RKO (cell line): ENCODE results near the gene PPP2R5C.
A peak's percentile ranks its signal among the peaks of the same experiment; 100 is the strongest.
"Not testable (repeated sequence)": the region's sequence is repeated elsewhere in the genome, so short reads cannot be mapped to it uniquely, and the experiment has no call there.

ENCODE experiments used
- DNase-seq: peaks from one replicate; pipeline ENCODE4 v3.0.0-alpha.2; 2016; ENCODE audit warnings: low spot score

Gene PPP2R5C

DNA sequence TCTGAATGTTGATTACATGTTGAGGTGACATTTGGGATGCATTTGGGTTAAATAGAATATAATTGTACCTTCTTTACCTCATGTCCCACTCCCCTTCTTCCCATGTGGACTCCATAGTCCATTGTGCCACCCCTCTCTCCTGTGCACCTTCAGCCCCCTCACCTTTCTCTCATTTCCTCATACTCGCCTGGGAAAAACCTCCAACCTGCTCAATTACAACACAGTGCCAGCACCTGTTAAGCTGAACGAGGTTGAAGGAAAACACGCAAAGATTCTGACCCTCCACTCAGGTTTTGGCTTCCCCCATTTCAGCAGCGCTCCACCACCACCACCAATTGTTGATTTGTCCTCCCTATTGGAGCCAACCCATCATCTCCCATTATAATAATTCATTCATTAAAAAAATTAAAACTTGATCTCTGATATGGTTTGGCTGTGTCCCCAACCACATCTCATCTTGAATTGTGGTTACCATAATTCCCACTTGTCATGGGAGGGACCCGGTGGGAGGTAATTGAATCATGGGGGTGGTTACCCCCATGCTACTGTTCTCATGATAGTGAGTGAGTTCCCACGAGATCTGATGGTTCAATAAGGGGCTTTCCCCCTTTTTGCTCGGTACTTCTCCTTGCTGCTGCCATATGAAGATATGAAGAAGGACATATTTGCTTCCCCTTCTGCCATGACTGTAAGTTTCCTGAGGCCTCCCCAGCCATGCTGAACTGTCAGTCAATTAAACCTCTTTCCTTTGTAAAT, 33.7 kb upstream of the PPP2R5C start:
- DNase-seq, result no peak

DNA sequence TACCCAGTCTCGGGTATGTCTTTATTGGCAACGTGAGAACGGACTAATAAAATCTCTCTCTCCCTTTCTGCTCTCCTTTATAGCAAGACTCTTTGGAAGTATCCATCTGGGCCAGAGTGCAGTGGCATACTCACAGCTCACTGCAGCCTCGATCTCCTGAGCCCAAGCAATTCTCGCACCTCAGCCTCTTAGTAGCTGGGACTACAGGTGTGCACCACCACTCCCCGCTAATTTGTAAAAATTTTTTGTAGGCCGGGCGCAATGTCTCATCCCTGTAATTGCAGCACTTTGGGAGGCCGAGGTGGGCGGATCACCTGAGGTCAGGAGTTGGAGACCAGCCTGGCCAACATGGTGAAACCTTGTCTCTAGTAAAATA, 33.2 kb upstream of the PPP2R5C start:
- DNase-seq, result no peak

DNA sequence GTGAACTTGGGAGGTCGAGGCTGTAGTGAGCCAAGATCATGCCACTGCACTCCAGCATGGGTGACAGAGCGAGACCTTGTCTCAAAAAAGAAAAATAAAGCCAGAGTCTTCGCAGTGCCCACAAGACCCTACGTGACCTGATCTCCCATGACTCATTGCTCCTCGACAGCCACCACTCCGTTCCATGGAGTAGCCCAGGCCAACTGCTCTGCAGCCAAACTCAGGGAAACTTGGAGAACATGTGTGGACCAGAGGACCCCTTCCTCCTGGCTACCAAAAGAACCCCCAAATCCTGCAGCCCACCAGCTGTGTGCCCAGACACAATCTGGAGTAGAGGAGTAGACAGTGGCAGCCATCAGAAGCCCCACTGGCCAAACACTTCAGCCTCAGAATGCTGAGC, 32.1 kb upstream of the PPP2R5C start:
- no peak for DNase-seq

DNA sequence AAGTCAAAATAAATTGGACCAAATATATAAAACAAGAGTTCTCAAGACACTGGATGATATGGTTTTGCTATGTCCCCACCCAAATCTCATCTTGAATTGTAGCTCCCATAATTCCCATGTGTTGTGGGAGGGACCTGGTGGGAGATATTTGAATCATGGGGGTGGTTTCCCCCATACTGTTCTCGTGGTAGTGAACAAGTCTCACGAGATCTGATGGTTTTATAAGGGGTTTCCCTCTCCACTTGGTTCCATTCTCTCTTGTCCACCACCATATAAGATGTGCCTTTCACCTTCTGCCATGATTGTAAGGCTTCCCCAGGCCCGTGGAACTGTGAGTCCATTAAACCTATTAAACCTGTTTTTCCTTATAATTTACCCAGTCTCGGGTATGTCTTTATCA, 31.4 kb upstream of the PPP2R5C start:
- DNase-seq, result not testable (repeated sequence)

DNA sequence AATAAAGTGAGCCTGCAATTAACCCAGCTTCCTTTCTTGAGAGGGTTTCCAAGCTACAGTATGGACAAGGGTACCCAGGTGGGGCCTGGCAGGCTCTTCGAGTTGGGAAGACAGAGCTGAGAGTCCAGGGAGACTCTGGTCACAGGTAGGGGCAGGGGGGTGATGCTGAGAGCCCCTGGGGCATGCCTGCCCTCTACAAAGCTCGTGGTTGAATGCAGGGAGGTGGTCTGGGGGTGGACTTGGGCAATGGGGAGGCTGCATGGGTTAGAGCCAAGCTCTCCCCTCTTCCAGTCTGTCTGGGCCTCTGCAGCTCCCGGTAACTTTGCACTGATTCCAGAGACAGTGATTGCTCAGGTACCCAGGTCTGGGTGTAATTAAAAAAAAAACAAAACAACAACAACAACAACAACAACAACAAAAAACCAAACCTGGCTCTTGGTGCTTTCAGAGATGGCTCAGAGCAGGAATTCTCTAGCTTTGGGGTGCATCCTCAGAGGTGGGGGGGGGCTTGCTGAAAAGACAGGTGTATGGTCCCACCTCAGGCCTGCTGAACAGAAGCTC, 30.8 kb upstream of the PPP2R5C start:
- DNase-seq, result no peak

DNA sequence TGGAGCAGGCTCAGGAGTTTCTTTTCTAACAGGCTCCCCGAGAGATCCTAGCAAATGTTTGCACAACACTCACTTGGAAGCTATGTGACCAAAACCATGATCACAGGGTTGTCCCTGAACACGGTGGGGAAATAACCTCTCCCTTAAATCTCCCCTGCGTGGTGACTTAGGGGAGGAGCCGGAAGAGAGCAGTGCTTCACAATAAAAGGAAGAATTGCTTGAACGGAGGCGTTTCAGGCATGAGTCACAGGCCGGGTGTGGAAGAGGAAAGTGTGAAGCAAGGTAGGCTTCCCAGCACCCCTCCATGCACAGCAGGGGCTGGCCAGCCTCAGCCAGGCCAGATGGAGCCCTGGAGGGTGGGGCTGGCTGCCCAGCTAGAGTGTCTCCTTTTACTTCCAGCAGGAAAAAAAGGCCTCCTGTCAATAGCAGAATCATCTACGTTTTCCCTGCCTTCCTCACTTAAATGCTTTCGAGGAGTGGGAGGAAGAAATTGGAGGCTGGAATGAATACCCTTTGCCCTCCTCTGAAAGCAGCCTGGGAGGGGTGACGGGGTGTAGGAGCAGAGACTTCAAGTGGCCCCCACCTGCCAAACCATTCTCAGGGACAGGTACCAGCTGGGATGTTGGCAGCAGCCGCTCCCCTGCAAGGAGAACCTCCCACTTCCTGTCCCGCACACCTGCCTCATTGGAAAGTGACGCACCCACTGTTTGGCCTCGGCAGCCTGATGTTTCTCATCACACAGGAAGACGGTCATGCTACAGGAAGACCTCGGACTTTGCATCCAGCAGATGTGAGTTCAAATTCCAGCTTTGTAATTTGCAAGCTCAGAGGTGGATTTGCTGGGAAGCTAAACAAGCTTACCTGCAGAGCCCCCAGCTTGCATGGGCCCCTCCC, 30.1 kb upstream of the PPP2R5C start:
- peak; percentile 80 for DNase-seq

DNA sequence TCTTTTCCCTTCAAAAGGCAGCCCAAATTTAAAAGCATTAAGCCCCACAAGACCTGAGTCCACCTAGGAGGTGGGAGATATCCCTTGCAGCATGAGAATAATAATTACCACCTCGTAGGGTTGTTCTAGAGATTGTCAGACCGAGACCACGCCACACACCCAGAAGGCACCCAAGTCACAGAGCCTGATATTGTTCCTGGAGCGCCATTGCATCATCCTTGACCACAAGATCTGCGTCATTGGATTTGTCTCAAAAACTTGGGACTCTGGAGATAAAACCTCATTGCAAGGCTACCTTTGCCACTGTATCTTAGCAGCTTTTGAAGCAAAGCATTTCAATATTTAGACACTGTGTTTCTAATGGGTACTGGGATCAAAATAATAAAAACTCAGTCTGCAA, 29.4 kb upstream of the PPP2R5C start:
- no peak for DNase-seq

DNA sequence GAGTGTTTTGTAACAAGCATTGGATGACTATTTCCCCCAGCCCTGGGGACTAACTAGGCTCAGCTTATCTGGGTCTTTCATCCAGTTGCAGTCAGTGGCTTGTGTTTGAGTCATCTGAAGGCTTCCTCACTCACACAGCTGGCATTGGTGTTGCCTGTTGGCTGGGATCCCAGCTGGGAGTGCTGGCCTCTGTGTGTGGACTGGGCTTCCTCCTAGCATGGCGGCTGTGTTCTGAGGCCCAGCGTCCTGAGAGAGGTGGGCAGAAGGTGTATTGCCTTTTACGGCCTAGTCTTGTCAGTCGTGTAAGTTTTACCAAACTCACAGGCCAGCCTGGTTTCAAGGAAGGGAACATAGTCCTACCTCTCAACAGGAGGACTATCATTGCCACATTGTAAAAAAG, 28.3 kb upstream of the PPP2R5C start:
- DNase-seq, result peak; percentile 65

DNA sequence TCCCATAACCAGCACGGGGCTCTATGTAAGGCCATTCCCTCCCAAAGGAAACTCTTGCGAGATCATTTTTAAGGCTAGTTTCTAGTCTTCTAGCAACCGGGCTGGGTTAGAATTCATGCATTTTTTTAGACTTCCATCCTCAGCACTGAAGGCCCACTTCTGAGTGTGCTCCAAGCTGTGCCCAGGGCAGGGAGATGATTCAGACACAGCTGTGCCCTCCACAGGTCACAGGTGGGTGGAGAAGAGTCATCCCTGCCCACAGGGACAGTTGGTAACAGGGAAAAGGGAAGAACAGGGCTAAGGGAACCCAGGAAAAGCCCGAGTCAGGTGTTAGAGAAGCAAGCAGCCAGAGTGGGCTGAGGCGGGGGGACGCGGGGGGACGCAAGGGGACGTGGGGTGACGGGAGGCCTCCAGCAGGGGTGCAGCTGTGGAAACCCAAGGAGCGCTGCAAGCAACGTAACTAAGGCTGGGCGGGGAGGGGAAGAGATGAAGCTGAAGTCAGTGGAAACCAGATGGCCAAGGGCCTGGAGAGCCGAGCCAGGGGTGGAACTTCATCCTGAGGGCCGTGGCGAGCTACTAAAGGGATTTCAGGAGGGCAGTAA, 27.2 kb upstream of the PPP2R5C start:
- no peak for DNase-seq

DNA sequence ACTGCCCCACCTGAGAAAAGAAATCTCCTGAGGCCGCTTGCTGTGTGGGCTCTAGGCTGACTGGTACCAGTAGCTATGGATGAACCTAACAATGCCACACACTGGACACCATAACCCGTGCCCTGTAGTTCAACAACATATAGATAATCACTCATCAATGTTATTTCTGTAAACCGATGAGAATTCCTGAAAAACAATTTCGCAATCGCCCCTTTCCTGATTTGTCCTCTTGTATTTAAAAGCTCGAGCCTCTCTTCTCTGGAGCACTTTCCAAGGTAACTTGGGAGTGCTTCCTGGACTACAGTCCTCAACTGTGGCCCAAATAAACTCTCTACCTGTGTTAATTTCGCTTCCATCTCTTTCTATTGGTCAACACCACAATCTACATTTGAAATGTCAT, 26.1 kb upstream of the PPP2R5C start:
- DNase-seq, result no peak

DNA sequence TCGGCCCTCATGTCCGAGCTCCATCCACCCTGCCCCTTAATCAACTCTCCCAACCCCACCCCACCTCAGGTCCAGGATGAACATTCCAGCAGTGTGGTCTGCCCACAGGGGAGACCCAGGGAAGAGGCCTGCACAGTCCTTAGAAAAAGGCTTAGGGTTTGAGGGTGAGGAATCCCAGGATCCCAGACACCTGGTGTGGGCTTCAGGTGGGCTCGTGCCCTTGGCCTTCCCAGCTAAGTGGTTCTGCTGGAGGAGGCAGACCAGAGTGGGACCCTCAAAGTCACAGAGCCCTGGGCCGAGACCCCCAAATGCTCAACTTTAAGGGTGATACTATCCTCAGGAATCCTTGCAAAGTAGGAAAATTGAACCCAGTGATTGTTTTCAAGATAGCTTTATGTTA, 25.4 kb upstream of the PPP2R5C start:
- DNase-seq, result no peak

DNA sequence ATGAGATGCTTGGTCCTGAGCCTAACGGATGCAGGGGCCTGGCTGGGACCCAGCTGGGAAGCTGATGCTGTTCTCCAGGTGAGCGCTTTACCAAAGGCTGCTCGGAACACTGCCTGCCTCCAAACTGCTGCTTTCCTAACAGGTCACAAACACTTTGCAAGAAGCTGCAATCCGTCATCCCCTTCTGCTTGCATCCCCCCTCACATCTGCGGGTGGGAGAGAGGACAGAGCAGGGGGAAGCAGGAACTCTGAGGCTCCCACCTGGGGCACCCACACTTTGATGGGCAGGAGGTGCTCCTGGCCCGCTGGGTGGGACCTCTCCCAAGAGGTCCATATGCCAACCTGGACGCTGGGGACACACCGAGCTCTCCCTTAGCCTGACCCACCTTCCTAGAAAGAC, 24.9 kb upstream of the PPP2R5C start:
- DNase-seq, result no peak

DNA sequence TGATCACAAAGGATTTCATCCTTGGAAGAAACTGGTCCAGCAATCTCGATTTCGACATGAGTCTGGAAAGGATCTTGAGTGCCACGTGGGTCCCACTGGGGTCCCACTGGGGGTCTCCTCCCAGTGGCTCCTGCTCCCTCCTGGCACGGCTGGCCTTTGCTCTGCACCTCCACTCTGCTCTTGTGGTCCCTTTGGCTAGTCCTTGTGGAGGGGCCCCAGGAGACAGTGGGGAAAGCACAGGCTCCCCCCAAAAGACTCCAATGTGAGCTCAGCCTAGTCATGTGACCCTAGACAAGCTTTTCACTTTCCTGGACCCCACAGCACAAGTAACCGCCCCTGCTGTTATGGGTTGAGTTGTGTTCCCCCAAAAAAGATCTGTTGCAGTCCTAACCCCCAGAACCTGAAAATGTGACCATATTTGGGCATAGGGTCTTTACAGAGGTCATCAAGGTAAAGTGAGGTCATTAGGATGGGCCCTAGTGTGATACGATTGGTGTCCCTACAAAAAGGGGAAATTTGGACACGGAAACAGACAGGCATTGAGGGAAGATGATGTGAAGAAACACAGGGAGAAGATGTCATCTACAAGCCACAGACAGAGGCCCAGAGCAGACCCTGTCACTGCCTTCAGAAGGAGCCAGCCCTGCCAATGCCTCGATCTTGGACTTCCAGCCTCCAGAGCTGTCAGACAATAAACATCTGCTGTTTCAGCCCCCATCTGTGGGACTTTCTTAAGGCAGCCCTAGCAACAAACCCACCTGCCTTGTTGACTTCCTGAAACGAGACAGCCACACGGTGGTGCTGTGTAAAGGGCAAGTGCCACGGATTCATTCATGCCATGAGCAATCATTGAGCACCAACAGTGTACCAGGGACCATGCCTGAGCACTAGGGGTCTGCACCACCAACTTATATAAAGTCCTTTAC, 23.8 kb upstream of the PPP2R5C start:
- no peak for DNase-seq

DNA sequence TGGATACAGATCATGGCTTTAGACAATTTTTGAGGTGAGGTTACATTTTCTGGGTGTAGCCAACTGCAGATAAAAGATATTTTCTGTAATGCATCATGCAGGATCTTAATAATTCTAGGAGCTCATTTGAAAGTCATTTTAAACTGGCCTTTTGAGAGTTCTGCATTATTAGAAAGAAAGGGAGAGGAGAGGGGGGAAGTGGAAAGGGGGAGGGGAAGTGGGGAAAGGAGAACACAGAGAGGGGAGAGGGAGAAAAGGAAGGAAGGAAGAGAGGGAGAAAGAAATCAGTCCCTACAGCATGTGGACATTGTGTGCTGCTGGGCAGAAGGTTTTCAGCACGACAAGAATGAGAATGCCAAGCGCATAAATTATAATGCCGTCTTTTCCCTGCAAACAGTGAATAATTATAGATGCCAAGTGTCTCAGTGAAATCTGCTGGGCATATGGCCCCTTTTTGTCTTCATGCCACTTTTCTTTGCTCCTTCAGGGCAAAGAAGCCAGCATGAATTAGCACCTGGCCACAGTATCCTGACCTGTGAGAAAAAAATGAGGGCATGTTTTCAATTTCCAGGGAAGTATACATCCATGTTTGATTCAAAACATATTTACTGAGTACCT, 22.7 kb upstream of the PPP2R5C start:
- no peak for DNase-seq

DNA sequence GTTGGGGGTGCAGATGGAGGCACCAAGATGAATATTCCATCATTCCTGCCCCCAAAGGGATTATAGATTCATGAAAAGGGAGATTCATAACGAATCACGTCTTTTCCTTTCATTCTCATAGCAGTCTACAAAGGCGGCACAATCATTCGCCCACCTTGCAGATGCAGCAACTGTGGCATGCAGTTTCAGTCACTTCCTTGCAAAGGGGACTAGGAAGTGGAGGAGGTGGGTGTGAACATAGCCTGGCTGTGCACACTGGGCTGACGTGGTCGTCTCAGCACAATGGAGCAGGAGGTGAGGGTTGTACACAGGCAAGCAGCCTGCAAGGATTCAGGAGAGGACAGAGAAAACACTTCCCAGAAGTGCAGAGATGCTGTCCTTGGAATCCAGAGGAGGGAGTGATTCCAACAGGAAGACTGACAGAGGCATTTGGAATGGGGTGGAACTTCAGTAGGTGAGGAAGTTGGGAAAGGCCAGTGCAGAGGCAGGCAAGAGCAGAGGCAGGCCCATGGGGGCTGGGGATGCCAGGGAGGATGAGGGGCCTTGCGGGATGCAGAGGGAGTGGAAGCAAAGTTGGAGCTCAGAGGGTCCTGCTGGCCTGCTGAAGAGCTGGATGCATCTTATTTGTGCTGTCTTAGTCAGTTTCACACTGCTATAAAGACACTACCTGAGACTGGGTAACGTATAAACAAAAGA, 21.9 kb upstream of the PPP2R5C start:
- no peak for DNase-seq

DNA sequence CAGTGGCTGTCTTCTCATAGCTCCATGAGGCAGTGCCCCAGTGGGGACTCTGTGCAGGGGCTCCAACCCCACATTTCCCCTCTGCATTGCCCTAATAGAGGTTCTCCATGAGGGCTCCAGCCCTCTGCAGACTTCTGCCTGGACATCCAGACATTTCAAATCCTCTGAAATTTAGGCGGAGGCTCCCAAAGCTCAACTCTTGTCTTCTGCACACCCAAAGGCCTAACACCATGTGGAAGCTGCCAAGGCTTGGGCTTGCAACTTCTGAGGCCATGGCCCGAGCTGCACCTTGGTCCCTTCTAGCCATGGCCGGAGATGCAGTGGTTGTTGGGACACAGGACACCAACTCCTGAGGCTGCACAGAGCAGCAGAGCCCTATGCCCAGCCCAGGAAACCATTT, 20.5 kb upstream of the PPP2R5C start:
- DNase-seq, result no peak

DNA sequence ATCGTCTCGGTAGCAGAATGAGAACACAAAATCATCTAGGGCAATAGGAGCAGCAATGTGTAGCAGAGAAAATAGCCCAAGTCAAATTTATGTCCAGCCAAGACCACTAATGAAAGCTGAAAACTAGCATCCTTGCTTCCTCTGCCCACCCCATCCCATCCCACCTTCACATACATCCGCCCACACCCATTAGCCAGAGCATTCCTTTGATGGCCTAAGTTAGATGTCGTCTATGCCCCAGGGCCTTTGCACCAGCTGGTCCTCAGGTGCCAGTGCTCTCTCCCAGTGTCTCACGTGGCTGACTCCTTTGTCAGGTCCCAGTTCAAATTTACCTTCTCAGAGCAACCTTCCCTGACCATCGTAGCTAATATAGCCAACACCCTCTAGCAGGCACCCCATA, 17.8 kb upstream of the PPP2R5C start:
- no peak for DNase-seq

DNA sequence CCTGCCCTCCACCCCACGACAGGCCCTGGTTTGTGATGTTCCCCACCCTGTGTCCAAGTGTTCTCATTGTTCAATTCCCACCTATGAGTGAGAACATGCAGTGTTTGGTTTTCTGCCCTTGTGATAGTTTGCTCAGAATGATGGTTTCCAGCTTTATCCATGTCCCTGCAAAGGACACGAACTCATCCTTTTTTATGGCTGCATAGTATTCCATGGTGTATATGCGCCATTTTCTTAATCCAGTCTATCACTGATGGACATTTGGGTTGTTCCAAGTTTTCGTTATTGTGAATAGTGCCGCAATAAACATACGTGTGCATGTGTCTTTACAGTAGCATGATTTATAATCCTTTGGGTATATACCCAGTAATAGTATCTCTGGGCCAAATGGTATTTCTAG, 17.1 kb upstream of the PPP2R5C start:
- DNase-seq, result not testable (repeated sequence)

DNA sequence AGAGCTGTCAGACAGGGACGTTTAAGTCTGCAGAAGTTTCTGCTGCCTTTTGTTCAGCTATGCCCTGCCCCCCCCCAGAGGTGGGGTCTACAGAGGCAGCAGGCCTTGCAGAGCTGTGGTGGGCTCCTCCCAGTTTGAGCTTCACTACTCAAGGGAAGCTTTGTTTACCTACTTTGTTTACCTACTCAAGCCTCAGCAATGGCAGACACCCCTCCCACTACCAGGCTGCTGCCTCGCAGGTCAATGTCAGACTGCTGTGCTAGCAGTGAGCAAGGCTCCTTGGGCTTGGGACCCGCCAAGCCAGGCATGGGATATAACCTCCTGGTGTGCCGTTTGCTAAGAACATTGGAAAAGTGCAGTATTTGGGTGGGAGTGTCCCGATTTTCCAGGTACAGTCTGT, 11.8 kb upstream of the PPP2R5C start:
- DNase-seq, result not testable (repeated sequence)

DNA sequence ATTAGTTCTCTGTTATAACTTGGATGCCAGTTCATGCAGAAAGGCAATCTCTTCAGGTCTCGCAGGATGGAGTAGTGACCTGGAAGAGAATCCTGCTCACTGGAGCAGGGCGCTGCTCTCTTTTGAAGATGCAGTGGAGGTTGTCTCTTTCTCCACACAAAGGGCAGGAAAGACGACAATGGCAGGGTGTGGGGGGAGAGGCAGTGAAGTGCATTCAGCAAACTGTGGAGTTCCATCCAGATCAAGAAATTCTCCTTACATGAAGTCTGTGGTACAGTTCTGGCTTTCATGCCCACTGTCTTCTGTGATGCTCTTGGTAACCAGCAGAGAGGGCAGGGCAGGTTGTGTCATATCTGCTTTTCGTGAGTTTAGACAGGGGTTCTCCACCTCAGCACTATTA, 6.6 kb upstream of the PPP2R5C start:
- DNase-seq, result no peak
